SK-N-SH (cell line): ENCODE measurements around the gene SMO.

Experiments
- CHD2 ChIP-seq: fragments of 150-350 bp; IDR thresholded peaks from 2 replicates; pipeline ENCODE4 v1.6.1; 2018; ENCODE audit warnings: low read length; ENCODE audit not compliant: partially characterized antibody
- FOXM1 ChIP-seq: IDR thresholded peaks from 2 replicates; pipeline ENCODE4 v1.4.0; 2012; ENCODE audit warnings: low read depth, mild to moderate bottlenecking
- GABPA ChIP-seq: IDR thresholded peaks from 2 replicates; pipeline ENCODE4 v1.4.0; 2012; ENCODE audit warnings: low read depth, mild to moderate bottlenecking
- NFIC ChIP-seq: IDR thresholded peaks from 2 replicates; pipeline ENCODE4 v1.4.0; 2012; ENCODE audit warnings: borderline replicate concordance
- POLR2AphosphoS5 ChIP-seq: IDR thresholded peaks from 2 replicates; pipeline ENCODE4 v1.6.1; 2012; ENCODE audit warnings: low read depth, low read length
- SIN3A ChIP-seq: IDR thresholded peaks from 2 replicates; pipeline ENCODE4 v1.6.1; 2012; ENCODE audit warnings: low read depth, mild to moderate bottlenecking, low read length, moderate library complexity, borderline replicate concordance
- TCF12 ChIP-seq: IDR thresholded peaks from 2 replicates; pipeline ENCODE4 v1.4.0; 2012
- TEAD4 ChIP-seq: IDR thresholded peaks from 2 replicates; pipeline ENCODE4 v1.4.0; 2012; ENCODE audit warnings: mild to moderate bottlenecking, borderline replicate concordance; ENCODE audit not compliant: insufficient read depth
- USF2 ChIP-seq: fragments of 150-350 bp; IDR thresholded peaks from 2 replicates; pipeline ENCODE4 v1.6.1; 2017; ENCODE audit warnings: antibody characterized with exemption, low read length, low read depth, borderline replicate concordance
- TF ChIP-seq, protein P1 (sequence below): fragments of 200-600 bp; sonication (generic); IDR thresholded peaks from 2 replicates; pipeline ENCODE4 v1.6.1; 2017; ENCODE audit warnings: antibody characterized with exemption, mild to moderate bottlenecking, moderate library complexity

DNA sequence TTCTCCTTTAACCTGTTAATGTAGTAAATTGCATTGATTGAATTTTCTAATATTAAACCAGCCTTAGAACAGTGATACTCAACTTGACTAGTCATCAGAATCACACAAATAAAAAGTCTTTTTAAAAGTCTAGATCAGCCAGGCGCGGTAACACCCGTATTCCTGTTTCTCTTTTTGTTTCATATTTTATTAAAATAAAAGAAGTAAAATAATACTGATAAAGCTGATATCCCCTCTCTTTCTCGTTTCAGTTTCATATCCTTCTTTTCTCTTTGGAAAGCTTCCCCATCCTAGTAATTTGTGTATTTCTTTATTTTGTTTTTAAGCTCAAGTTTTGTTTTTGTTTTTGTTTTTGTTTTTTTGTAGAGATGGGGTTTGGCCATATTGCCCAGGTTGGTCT lies 9.3 kb downstream of the SMO start:
- TF ChIP-seq, protein P1, sequence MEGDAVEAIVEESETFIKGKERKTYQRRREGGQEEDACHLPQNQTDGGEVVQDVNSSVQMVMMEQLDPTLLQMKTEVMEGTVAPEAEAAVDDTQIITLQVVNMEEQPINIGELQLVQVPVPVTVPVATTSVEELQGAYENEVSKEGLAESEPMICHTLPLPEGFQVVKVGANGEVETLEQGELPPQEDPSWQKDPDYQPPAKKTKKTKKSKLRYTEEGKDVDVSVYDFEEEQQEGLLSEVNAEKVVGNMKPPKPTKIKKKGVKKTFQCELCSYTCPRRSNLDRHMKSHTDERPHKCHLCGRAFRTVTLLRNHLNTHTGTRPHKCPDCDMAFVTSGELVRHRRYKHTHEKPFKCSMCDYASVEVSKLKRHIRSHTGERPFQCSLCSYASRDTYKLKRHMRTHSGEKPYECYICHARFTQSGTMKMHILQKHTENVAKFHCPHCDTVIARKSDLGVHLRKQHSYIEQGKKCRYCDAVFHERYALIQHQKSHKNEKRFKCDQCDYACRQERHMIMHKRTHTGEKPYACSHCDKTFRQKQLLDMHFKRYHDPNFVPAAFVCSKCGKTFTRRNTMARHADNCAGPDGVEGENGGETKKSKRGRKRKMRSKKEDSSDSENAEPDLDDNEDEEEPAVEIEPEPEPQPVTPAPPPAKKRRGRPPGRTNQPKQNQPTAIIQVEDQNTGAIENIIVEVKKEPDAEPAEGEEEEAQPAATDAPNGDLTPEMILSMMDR, result no peak
- TF ChIP-seq TCF12 (no peak), GABPA (no peak), POLR2AphosphoS5 (no peak), NFIC (no peak), SIN3A (no peak), TEAD4 (no peak), USF2 (no peak), CHD2 (no peak), FOXM1 (no peak)
